IPS DF 4.7 (cell line): ENCODE measurements around the gene MARS1.
"Not testable (repeated sequence)": the region's sequence is repeated elsewhere in the genome, so short reads cannot be mapped to it uniquely, and the experiment has no call there.

Source experiments
- DNase-seq: peaks from one replicate; pipeline ENCODE4 v3.0.0-alpha.2; 2013; ENCODE audit warnings: low spot score; ENCODE audit errors: extremely low read depth

The MARS1 gene

GRCh38 chr12:57487597-57488401, at the start of gene MARS1:
MARS1 (plus strand) TSS chr12:57488068; CDS start chr12:57488091, 23 bp downstream.
- DNase-seq: peak; percentile 98

- no peak for DNase-seq
These were observed 49.5 kb upstream of the MARS1 start for GRCh38 chr12:57438400-57438799.

- DNase-seq: no peak
These were observed 48.1 kb upstream of the MARS1 start for GRCh38 chr12:57439762-57440266.

GRCh38 chr12:57441393-57441792, 46.5 kb upstream of the MARS1 start:
- DNase-seq: not testable (repeated sequence)

- DNase-seq: no peak
These were observed 45.9 kb upstream of the MARS1 start for GRCh38 chr12:57441846-57442427.

GRCh38 chr12:57444337-57444736, 43.5 kb upstream of the MARS1 start:
- DNase-seq: not testable (repeated sequence)

GRCh38 chr12:57444744-57445143, 43.1 kb upstream of the MARS1 start:
- no peak for DNase-seq

- no peak for DNase-seq
These were observed 41.4 kb upstream of the MARS1 start for GRCh38 chr12:57446292-57446960.

GRCh38 chr12:57448669-57449068, 39.2 kb upstream of the MARS1 start:
- no peak for DNase-seq

GRCh38 chr12:57449375-57449774, 38.5 kb upstream of the MARS1 start:
- DNase-seq: no peak

- DNase-seq: no peak
These were observed 37.8 kb upstream of the MARS1 start for GRCh38 chr12:57450057-57450456.

- DNase-seq: no peak
These were observed 36.6 kb upstream of the MARS1 start for GRCh38 chr12:57451233-57451778.

- no peak for DNase-seq
These were observed 35.5 kb upstream of the MARS1 start for GRCh38 chr12:57452181-57452936.

GRCh38 chr12:57452937-57453509, 34.8 kb upstream of the MARS1 start:
- DNase-seq: no peak

- no peak for DNase-seq
These were observed 33.7 kb upstream of the MARS1 start for GRCh38 chr12:57454213-57454565.

- DNase-seq: no peak
These were observed 33.1 kb upstream of the MARS1 start, which contains the start of gene INHBE for GRCh38 chr12:57454566-57455373. INHBE (plus strand) TSS chr12:57455307; CDS start chr12:57455537, 230 bp downstream.

- no peak for DNase-seq
These were observed 32.3 kb upstream of the MARS1 start for GRCh38 chr12:57455374-57456144.

- DNase-seq: no peak
These were observed 31.6 kb upstream of the MARS1 start for GRCh38 chr12:57456145-57456700.
